Endothelial cell of umbilical vein (primary cell): ENCODE measurements around the gene DUT. TPM values are rescaled to one million over a fixed set of nuclear protein-coding genes. Genes with fewer than 3 reads are reported as not detected.

Experiments used
- BruUV-seq: library from RNA; stranded (reverse); fragments of 400-500 nt; replicated peaks from 2 replicates; lab custom pipeline; 2021; lab: Mats Ljungman, UMichigan
- CTCF ChIA-PET: fragments of 300-600, 350-600 bp; sonication (Branson Sonifier 250); formaldehyde crosslinking; loops from one replicate; lab custom pipeline; 2021; ENCODE audit warnings: antibody characterized with exemption, inconsistent platforms; lab: Charles Lee
- POLR2A ChIA-PET: fragments of 300-600, 350-600 bp; sonication (Branson Sonifier 250); formaldehyde crosslinking; loops from one replicate; lab custom pipeline; 2021; ENCODE audit warnings: antibody characterized with exemption, inconsistent platforms; lab: Charles Lee
- DNase-seq: peaks from one replicate; pipeline ENCODE4 v3.0.0-alpha.2; 2011; ENCODE audit warnings: low read depth, low spot score
- FAIRE-seq: peaks from 2 replicates; lab custom pipeline; 2011; peaks lifted over from hg19 to GRCh38; lab: Jason Lieb, UNC
- H2AFZ ChIP-seq: 2 replicates; pipeline ENCODE4 v1.6.0; 2012; ENCODE audit warnings: low read depth, low read length, control low read depth, inconsistent platforms
- H3K27ac ChIP-seq: 2 replicates; pipeline ENCODE4 v1.5.1; 2011; ENCODE audit warnings: low read depth, mild to moderate bottlenecking, control low read depth, low read length, moderate library complexity; ENCODE audit not compliant: insufficient read depth
- H3K27me3 ChIP-seq, 2 experiments: 2 replicates each; pipeline versions ENCODE4 v1.6.0 to v1.6.1; 2011; ENCODE audit warnings: low read length in 2 of 2, mixed read lengths in 1 of 2; ENCODE audit not compliant: control insufficient read depth in 2 of 2, insufficient read depth in 2 of 2
- H3K36me3 ChIP-seq, 2 experiments: 2 replicates in 1 of 2; 3 replicates in 1 of 2; pipeline ENCODE4 v1.5.1; 2011; ENCODE audit warnings: low read length in 2 of 2, mild to moderate bottlenecking in 1 of 2, moderate library complexity in 1 of 2; ENCODE audit not compliant: control insufficient read depth in 2 of 2, insufficient read depth in 2 of 2; ENCODE audit errors: extremely low read depth in 1 of 2
- H3K4me1 ChIP-seq: 3 replicates; pipeline ENCODE4 v1.5.1; 2011; ENCODE audit warnings: mild to moderate bottlenecking, low read length; ENCODE audit not compliant: control insufficient read depth, insufficient read depth; ENCODE audit errors: extremely low read depth
- H3K4me2 ChIP-seq: 2 replicates; pipeline ENCODE4 v1.6.1; 2011; ENCODE audit warnings: low read length, control low read depth, mixed read lengths; ENCODE audit not compliant: insufficient read depth
- H3K4me3 ChIP-seq, 3 experiments: fragments of 200-600 bp in 1 of 3; sonication (generic), shearing (Covaris generic) in 1 of 3; replicated peaks in 1 of 3; 2 replicates each; pipeline ENCODE4 v1.5.1; 2011 to 2016; ENCODE audit warnings: control low read depth in 3 of 3, low read length in 3 of 3, mild to moderate bottlenecking in 2 of 3, inconsistent platforms in 1 of 3, low read depth in 1 of 3, moderate library complexity in 1 of 3; ENCODE audit not compliant: insufficient read depth in 1 of 3
- H3K79me2 ChIP-seq: 2 replicates; pipeline ENCODE4 v1.6.0; 2012; ENCODE audit warnings: low read length, inconsistent platforms; ENCODE audit not compliant: control insufficient read depth, insufficient read depth
- H3K9ac ChIP-seq: replicated peaks from 2 replicates; pipeline ENCODE3; 2011; ENCODE audit warnings: low read length, control low read depth; ENCODE audit not compliant: insufficient read depth; ENCODE audit errors: extremely low read depth
- H3K9me1 ChIP-seq: replicated peaks from 3 replicates; pipeline ENCODE4 v1.6.0; 2011; ENCODE audit warnings: mild to moderate bottlenecking, low read length; ENCODE audit not compliant: control insufficient read depth, insufficient read depth; ENCODE audit errors: extremely low read depth
- H3K9me3 ChIP-seq: replicated peaks from 2 replicates; pipeline ENCODE4 v1.5.1; 2012; ENCODE audit warnings: low read length, inconsistent platforms; ENCODE audit not compliant: control insufficient read depth, insufficient read depth
- H4K20me1 ChIP-seq: replicated peaks from 2 replicates; pipeline ENCODE3; 2011; ENCODE audit warnings: mild to moderate bottlenecking, low read length; ENCODE audit not compliant: control insufficient read depth, insufficient read depth; ENCODE audit errors: extremely low read depth
- EZH2 ChIP-seq: IDR thresholded peaks from 2 replicates; pipeline ENCODE4 v1.6.1; 2012; ENCODE audit warnings: borderline replicate concordance, low read depth, mild to moderate bottlenecking, moderate library complexity, low read length, inconsistent platforms; ENCODE audit not compliant: severe bottlenecking
- FOS ChIP-seq: IDR thresholded peaks from 2 replicates; pipeline ENCODE4 v1.6.1; 2011; ENCODE audit warnings: mild to moderate bottlenecking, low read length, moderate library complexity, borderline replicate concordance; ENCODE audit not compliant: insufficient read depth
- GATA2 ChIP-seq: IDR thresholded peaks from 2 replicates; pipeline ENCODE4 v1.7.0; 2011; ENCODE audit warnings: low read depth, mild to moderate bottlenecking, moderate library complexity, mixed read lengths, low read length; ENCODE audit not compliant: insufficient read length, insufficient read depth
- JUN ChIP-seq: IDR thresholded peaks from 2 replicates; pipeline ENCODE4 v1.6.1; 2011; ENCODE audit warnings: borderline replicate concordance, low read depth; ENCODE audit not compliant: insufficient read length, insufficient read depth
- MAX ChIP-seq: IDR thresholded peaks from 2 replicates; pipeline ENCODE4 v1.6.1; 2011; ENCODE audit not compliant: insufficient read depth, insufficient read length
- MYC ChIP-seq: IDR thresholded peaks from one replicate; pipeline ENCODE4 v1.6.1; 2011; ENCODE audit warnings: mild to moderate bottlenecking, low read depth, low read length
- POLR2A ChIP-seq: IDR thresholded peaks from 2 replicates; pipeline ENCODE4 v1.6.1; 2012; ENCODE audit warnings: low read depth, mild to moderate bottlenecking, control low read depth, low read length
- POLR2AphosphoS5 ChIP-seq: IDR thresholded peaks from 2 replicates; pipeline ENCODE4 v1.6.1; 2012; ENCODE audit warnings: low read depth, mild to moderate bottlenecking, control low read depth, low read length, moderate library complexity; ENCODE audit not compliant: insufficient read depth
- dilution Hi-C: fragments of 300-500 bp; cut with MboI; formaldehyde crosslinking; loops from one replicate; pipeline ENCODE4 v1.15.0; 2019; ENCODE audit warnings: low sequenced_read_pairs; ENCODE audit not compliant: extremely low pct_ligation_motif_present
- intact Hi-C: fragments of 100-400 bp; cut with micrococcal nuclease; formaldehyde crosslinking; loops from one replicate; pipeline ENCODE4 v1.10.0; 2022
- polyA plus RNA-seq, 4 experiments: library from polyadenylated mRNA; depleted of rRNA in 3 of 4; stranded (reverse) in 3 of 4; unstranded in 1 of 4; fragments of >200 nt; gene quantifications; 2 replicates each; pipeline versions ENCODE4 v1.2.1 to v1.2.3, GENCODE V29; 2011 to 2012; ENCODE audit warnings: missing spikeins in 1 of 4
- total RNA-seq: library from RNA; stranded (reverse); gene quantifications from 2 replicates; pipeline ENCODE4 v1.2.3, GENCODE V29; 2021
- TF ChIP-seq, protein P1 (sequence below), 2 donors: IDR thresholded peaks; 1 replicate in 1 of 2; 2 replicates in 1 of 2; pipeline ENCODE4 v1.5.1; 2011; ENCODE audit warnings: low read length in 2 of 2, mild to moderate bottlenecking in 2 of 2, moderate library complexity in 2 of 2, control low read depth in 1 of 2, inconsistent platforms in 1 of 2, low read depth in 1 of 2; ENCODE audit not compliant: insufficient read depth in 1 of 2; ENCODE audit errors: extremely low read depth in 1 of 2

Gene DUT
- total and polyA plus RNA-seq, 2 donors (not counting 3 experiments of a cell fraction or from before 2014, with no cell fraction given), result 59.9 to 135 TPM

DNA sequence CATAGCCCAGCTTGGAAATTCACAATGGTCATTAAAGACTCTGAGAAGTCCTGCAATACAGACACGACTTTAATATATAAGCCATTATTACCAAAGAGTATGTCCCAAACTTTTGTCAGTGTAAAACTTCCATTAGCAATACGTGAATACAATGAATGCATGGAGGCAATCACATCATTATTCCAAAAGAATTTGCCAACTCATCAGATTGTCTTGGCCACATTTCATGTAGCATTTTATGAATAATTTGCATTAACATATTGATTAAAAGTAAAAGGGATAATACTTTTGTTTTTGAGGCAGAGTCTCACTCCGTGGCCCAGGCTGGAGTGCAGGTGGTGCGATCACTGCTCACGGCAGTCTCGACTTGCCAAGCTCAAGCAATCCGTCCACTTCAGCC is 7.9 kb upstream of the DUT start:
- Histone ChIP-seq H4K20me1 (no peaks in the 10 kb centered on the region), H3K4me2 (no peak overlapping the region), H3K4me3 (no peak overlapping the region), H3K36me3 (no peaks in the 10 kb centered on the region), H3K27me3 (peaks cover 3 to 4% of the 10 kb centered on the region in 2 experiments), H3K79me2 (no peaks in the 10 kb centered on the region), H2AFZ (no peak overlapping the region), H3K9ac (no peak overlapping the region), H3K9me3 (no peaks in the 10 kb centered on the region), H3K4me1 (no peaks in the 10 kb centered on the region), H3K9me1 (no peaks in the 10 kb centered on the region), H3K27ac (no peak overlapping the region)
- CTCF ChIA-PET, result no interaction called here
- TF ChIP-seq EZH2, result no peak
- TF ChIP-seq FOS, result no peak
- no peak for TF ChIP-seq POLR2A
- TF ChIP-seq, protein P1, sequence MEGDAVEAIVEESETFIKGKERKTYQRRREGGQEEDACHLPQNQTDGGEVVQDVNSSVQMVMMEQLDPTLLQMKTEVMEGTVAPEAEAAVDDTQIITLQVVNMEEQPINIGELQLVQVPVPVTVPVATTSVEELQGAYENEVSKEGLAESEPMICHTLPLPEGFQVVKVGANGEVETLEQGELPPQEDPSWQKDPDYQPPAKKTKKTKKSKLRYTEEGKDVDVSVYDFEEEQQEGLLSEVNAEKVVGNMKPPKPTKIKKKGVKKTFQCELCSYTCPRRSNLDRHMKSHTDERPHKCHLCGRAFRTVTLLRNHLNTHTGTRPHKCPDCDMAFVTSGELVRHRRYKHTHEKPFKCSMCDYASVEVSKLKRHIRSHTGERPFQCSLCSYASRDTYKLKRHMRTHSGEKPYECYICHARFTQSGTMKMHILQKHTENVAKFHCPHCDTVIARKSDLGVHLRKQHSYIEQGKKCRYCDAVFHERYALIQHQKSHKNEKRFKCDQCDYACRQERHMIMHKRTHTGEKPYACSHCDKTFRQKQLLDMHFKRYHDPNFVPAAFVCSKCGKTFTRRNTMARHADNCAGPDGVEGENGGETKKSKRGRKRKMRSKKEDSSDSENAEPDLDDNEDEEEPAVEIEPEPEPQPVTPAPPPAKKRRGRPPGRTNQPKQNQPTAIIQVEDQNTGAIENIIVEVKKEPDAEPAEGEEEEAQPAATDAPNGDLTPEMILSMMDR (IDR thresholded peaks at IDR 0.05; ENCODE audit: extremely low read depth in 1 of 2, insufficient read depth in 1 of 2, low read depth in 1 of 2, low read length in 2 of 2), result no peak
- no peak for TF ChIP-seq MYC
- TF ChIP-seq GATA2, result no peak
- no peak for TF ChIP-seq MAX
- no peak for TF ChIP-seq JUN
- TF ChIP-seq POLR2AphosphoS5, result no peak
- POLR2A ChIA-PET, result no interaction called here
- intact Hi-C loops, result no loop called here
- FAIRE-seq (no peak), DNase-seq (no peak)
- no TSS peak for BruUV-seq
- dilution Hi-C loops, result no loop called here
